HG03097 (cell line): ENCODE data around the gene GOLGA5.

Experiments
- ATAC-seq: cut with Tn5 transposase; IDR thresholded peaks from one replicate; pipeline ENCODE4 v1.9.1; 2021; ENCODE audit not compliant: unreplicated experiment, low FRiP score

The GOLGA5 gene

DNA sequence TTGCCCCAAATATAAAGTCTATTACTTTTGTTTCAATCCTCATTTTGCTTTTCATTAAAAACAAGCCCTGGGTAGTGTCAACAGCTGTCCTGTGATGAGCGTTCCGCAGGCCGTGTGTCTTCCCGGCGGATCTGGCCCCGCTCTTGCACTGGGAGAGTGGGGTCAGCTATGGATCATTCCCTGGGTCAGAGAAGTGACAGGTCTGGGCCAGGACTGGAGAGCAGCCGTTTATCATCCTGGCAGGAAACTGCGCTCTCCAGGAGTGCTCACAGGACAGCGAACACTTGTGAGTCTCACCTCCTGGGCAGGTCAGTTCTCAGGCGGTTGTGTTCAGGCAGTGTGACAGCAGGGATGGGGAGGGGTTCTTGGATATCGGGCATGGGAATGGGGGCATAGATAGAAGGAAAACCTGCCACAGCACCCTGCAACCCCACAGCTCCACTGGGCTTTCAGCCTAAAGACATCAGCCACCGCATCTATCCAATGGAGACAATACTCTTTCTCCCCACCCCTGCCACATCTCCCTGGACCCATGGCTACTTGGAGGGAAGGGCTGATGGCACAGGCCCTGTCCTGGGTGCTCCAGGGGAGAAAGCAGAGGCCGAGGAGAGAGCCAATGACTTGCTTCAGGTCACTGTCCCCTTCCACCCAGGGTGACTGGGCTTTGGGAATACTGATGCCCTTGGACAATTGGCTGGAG is 81.0 kb downstream of the GOLGA5 start:
- ATAC-seq: no peak

DNA sequence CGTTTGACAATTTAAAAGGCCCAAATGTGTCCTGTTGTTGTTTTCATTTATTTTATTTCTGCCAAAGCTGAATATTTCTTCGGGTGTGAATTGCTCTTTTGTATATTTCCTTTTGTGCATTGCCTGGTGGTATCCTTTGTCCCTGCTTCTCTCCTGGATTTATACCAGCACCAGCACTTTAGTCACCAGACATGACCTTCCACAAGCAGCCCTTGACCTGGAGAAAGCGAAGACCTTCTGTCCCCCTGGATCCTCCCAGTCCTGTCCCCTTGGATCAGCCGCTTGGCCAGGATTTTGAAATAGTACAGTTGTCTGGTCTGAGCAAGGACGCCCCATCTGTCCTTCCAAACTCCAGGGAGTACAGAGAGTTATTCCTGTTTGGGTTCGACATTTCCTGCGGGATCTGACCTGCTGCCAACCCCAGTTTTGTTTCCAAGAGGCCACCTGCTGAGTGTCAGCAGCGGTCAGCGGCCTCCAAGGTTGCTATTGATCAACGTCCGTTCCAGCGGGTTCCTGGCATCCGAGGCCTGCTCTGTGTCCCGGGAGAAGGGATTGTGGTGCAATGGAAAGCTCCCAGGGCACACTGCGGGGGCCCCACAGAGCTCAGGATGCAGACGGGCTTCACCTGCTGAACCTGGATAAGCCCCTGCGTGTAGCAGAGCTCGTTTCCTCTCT is 83.8 kb downstream of the GOLGA5 start:
- ATAC-seq: no peak

DNA sequence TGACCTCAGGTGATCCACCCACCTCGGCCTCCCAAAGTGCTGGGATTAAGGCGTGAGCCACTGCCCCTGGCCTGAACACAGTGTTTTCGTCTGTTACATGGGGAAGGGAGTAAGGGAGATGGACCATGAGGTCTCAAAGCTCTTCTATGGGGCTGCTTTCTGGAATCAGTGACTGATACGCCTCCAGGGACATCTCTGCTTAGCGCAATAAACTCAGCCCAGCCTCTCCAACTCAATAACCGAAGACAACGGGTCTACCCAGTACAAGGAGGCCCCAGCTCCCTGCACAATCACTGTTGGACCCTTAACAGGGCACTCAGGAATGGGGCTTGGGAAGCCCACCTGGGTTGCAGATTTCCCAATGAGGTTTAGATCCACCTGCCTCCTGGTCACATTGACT is 86.2 kb downstream of the GOLGA5 start:
- no peak for ATAC-seq

DNA sequence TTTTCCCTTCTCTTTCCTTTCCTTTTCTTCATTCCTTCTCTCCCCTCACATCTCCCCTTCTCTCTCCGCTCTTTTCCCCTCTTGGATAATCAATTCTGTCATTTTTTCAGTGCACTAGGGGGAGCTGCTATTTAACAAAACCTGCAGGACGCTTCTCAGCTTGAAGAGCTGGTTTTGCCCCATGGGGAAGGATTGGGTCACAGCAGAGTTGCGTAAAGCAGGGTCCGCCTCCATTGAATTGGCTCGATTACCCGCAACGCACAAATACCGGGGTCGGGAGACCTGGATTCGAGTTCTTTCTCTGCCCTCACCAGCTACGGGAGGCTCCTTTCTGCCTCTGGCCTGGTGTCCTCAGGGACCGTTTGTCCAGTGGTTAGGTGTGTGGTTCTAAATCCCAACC is 86.7 kb downstream of the GOLGA5 start:
- no peak for ATAC-seq

DNA sequence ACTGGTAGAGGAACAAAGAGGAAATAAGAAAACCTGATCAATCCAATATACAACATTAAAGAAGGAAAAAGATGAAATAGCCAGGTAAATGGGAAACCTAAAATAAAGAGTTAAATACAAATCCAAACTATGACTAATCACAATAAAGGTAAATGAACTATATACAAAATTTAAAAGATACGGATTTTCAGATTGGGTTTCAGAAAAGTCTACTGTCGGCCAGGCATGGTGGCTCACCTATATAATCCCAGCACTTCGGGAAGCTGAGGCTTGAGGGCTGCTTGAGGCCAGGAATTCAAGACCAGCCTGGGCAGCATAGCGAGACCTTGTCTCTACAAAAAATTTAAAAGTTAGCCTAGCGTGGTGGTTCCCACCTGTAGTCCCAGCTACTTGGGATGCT is 89.0 kb downstream of the GOLGA5 start:
- no peak for ATAC-seq

DNA sequence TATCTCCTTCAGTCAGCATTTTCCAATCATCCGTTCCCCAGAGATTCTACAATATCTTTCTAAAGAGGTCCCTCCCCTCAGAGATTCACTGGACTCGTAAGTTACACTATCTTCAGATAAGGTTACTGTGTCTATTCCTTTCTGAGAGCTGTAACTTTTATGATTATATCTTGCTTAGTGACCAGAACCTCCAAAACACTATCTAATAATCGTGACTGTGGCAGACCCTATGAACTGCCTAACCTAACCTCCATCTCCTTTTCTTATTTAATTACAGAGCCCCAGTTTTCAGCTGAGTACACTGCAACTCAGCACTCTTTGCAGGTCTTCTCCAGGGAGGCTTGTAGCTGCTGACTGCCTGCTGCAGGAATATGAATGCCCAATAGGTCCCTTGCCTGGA is 90.3 kb downstream of the GOLGA5 start:
- no peak for ATAC-seq

DNA sequence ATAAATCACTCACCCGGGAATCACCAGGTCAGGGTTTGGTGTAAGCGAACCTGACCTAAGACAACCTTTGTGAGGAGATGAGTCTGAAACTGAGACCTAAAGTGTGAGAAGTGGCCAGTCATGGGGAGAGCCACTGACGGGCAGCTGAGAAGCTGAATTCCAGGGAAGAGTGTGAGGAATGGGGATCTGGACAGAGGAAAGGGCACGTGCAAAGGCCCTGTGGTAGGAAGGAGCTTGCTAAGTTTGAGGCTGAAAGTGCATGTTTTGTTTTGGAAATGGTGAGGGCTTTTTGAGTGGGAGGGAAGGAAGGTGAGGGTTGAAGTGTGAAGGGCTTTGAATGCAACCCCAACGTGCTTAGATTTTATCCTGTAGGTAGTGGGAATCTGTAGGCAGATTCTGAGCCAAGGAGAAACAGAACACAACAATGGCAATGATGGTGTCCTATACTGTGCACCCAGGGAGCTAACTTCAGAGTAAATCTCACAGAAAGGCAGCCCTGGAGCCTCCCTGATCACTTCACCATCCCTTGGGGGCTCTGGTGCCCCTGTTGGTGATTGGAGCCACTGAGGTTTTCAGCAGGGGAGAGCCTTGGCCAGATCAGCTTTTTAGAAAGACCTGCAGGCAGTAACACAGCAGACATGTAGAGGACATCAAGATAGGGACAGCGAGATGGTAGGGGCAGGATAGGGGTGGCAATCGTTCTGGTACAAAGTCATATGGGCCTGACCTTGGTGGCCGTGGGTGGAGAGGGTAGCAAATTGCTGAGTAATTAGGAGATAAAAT is 91.4 kb downstream of the GOLGA5 start:
- ATAC-seq: no peak

DNA sequence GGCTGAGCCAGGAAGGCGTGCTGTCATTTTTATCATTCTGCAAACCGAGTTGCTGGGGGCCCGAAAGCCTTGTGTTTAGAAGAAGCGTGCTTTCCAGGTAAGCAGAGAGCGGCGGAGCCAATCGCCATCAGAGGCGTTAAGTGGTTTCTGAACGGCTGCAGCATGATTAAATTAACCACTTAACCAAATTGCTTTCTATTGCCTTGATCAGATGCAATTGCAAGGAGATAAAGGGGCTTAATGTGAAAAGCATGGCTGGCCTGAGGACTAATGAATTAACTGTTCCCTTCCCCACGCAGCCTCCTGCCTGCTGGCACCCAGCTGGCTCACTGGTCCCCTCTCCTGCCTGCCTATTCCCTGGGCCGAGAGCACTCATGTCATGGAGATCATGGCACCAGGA is 92.2 kb downstream of the GOLGA5 start:
- ATAC-seq: no peak

DNA sequence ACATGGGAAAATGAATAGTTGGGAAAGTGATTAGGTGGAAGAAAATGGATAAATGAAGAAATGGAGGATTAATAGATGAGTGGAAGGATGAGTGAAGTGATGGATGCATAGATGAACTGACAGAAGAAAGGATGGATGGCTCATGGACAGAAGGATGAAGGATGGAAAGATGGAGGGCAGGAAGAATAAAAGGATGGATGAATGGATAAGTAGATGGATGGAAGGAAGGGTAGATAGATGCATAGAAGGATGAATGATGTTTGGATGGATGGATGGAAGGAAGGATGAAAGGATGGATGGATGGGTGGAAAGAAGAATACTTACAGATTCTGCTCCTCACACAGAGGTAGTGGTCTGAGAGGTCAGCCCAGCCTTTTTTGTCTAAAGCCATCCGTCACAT is 93.1 kb downstream of the GOLGA5 start:
- no peak for ATAC-seq

DNA sequence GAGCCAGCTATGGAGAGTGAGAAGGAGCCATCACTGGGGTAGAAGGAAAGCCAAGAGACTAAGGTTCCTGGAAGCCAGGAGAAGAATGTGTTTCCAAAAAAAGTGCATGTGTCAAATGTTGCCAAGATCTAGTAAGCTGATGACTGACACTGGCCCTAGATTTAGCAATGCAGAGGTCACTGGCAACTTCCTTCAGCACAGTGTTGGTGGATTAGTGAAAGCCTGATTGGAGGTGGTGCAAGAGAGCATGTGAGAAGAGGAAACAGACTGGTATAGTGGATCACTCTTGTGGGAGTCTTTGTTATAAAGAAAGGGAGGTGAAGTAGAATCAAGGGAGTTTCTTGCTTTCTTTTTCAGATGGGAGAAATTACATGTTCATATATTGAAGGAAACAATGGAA is 94.8 kb downstream of the GOLGA5 start:
- ATAC-seq: no peak
